Endometrial microvascular endothelial cells (primary cell): Measurements from ENCODE around the gene MYO9A. TPM values are rescaled to one million over a fixed set of nuclear protein-coding genes. Genes with fewer than 3 reads are reported as not detected.

ENCODE experiments used
- in situ Hi-C: cut with HindIII; loops from 2 replicates; pipeline ENCODE4 v1.10.0; 2017; ENCODE audit warnings: low sequenced_read_pairs, low pct_unique_long_range_greater_than_20kb; ENCODE audit errors: inconsistent ontology term
- total RNA-seq: library from RNA; depleted of rRNA; stranded (reverse); fragments of >200 nt; gene quantifications from one replicate; pipeline ENCODE4 v1.2.3, GENCODE V29; 2015; ENCODE audit errors: inconsistent ontology term

The MYO9A gene
- total RNA-seq: 15.7 TPM

GRCh38 chr15:72118017-72118978 is at the start of gene MYO9A, which contains the start of gene SENP8:
MYO9A (minus strand) TSS chr15:72118150; CDS start chr15:72046563, 71,587 bp downstream.
SENP8 (plus strand) TSS chr15:72118403; CDS start chr15:72139624, 21,221 bp downstream.
- in situ Hi-C loops: no loop called here

- in situ Hi-C loops: no loop called here
Measured at GRCh38 chr15:72167445-72167844, 49.5 kb upstream of the MYO9A start.

GRCh38 chr15:72166716-72167417 is 48.9 kb upstream of the MYO9A start:
- in situ Hi-C loops: no loop called here

GRCh38 chr15:72163719-72164118 is 45.8 kb upstream of the MYO9A start:
- in situ Hi-C loops: no loop called here

GRCh38 chr15:72162569-72162968 is 44.6 kb upstream of the MYO9A start:
- in situ Hi-C loops: no loop called here

GRCh38 chr15:72161361-72162132 is 43.6 kb upstream of the MYO9A start:
- in situ Hi-C loops: no loop called here

- in situ Hi-C loops: no loop called here
Measured at GRCh38 chr15:72160696-72161245, 42.8 kb upstream of the MYO9A start.

- in situ Hi-C loops: no loop called here
Measured at GRCh38 chr15:72156928-72157327, 39.0 kb upstream of the MYO9A start.

GRCh38 chr15:72155635-72156616 is 38.0 kb upstream of the MYO9A start:
- in situ Hi-C loops: no loop called here

- in situ Hi-C loops: no loop called here
Measured at GRCh38 chr15:72155003-72155621, 37.2 kb upstream of the MYO9A start.

GRCh38 chr15:72154316-72154715 is 36.4 kb upstream of the MYO9A start:
- in situ Hi-C loops: no loop called here

GRCh38 chr15:72153269-72154000 is 35.5 kb upstream of the MYO9A start:
- in situ Hi-C loops: no loop called here

- in situ Hi-C loops: no loop called here
Measured at GRCh38 chr15:72147418-72147817, 29.5 kb upstream of the MYO9A start.

- in situ Hi-C loops: no loop called here
Measured at GRCh38 chr15:72146934-72147333, 29.0 kb upstream of the MYO9A start.

GRCh38 chr15:72146221-72146620 is 28.3 kb upstream of the MYO9A start:
- in situ Hi-C loops: no loop called here

- in situ Hi-C loops: no loop called here
Measured at GRCh38 chr15:72141171-72142084, 23.5 kb upstream of the MYO9A start.
